22Rv1 (cell line): ENCODE results near the gene MYO1C.

Source experiments
- CTCF ChIP-seq: fragments of 450-650 bp; IDR thresholded peaks from 2 replicates; pipeline ENCODE4 v1.5.1; 2017; ENCODE audit warnings: mild to moderate bottlenecking
- ZFX ChIP-seq: fragments of 450-650 bp; IDR thresholded peaks from 2 replicates; pipeline ENCODE4 v1.6.1; 2017; ENCODE audit warnings: antibody characterized with exemption, borderline replicate concordance

DNA sequence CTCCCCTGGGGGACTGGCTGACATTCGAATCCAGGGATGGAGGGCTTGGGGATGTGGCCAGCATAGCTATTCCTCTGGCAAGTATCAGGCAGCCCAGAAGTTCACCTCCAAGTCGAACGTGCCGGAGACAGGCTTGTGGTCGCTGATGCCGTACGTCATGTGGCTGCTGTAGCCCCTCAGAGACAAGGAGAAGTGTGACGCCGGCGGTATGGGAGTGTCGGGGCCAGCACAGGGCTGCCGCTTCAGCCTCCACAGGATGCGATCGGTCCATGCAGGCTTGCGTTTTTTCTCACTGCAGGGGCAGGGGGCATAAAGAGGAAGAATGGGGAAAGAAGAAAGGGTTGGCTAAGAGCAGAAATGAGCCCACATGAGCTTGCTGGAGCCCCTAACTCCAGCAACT lies 5.3 kb upstream of the MYO1C start:
- TF ChIP-seq CTCF (no peak), ZFX (no peak)
